Amygdala (tissue), 56 donors: ENCODE measurements around the gene TRIM24.

Source experiments
- DNase-seq, 56 donors: peaks; one replicate each; lab custom pipeline; 2025; lab: John Stamatoyannopoulos, UW

Gene TRIM24

GRCh38 chr7:138608275-138608674 is 148.2 kb downstream of the TRIM24 start:
- peak in 1 of 56 donors; percentile 4 for DNase-seq

- DNase-seq, result no peak
These were observed 150.7 kb downstream of the TRIM24 start for GRCh38 chr7:138610671-138611170.

- DNase-seq, result no peak
These were observed 153.6 kb downstream of the TRIM24 start for GRCh38 chr7:138613630-138614029.

- DNase-seq, result no peak
These were observed 156.0 kb downstream of the TRIM24 start for GRCh38 chr7:138616085-138616484.

GRCh38 chr7:138618506-138618905 is 158.4 kb downstream of the TRIM24 start:
- no peak for DNase-seq

GRCh38 chr7:138618933-138619332 is 158.9 kb downstream of the TRIM24 start:
- DNase-seq, result no peak

GRCh38 chr7:138622841-138623240 is 162.8 kb downstream of the TRIM24 start:
- DNase-seq, result peak in 6 of 56 donors; percentile 1 to 9 (median 5)

GRCh38 chr7:138625084-138625848 is 165.2 kb downstream of the TRIM24 start:
- DNase-seq, result no peak

- no peak for DNase-seq
These were observed 165.8 kb downstream of the TRIM24 start for GRCh38 chr7:138625849-138626230.

GRCh38 chr7:138626846-138627245 is 166.8 kb downstream of the TRIM24 start:
- DNase-seq, result no peak

GRCh38 chr7:138627361-138627760 is 167.3 kb downstream of the TRIM24 start:
- DNase-seq, result no peak

- DNase-seq, result no peak
These were observed 170.1 kb downstream of the TRIM24 start for GRCh38 chr7:138630059-138630610.

- no peak for DNase-seq
These were observed 172.3 kb downstream of the TRIM24 start for GRCh38 chr7:138632384-138632783.

- no peak for DNase-seq
These were observed 173.0 kb downstream of the TRIM24 start for GRCh38 chr7:138632826-138633602.
